PC-9 (cell line): ENCODE results near the gene AK9. TPM values are rescaled to one million over a fixed set of nuclear protein-coding genes. Genes with fewer than 3 reads are reported as not detected.
A peak's percentile ranks its signal among the peaks of the same experiment; 100 is the strongest.

Experiments used
- BruUV-seq: library from RNA; stranded (reverse); fragments of 400-500 nt; replicated peaks from 2 replicates; lab custom pipeline; 2021; lab: Mats Ljungman, UMichigan
- CTCF ChIA-PET: fragments of 300-600 bp; sonication (Branson Sonifier 250); formaldehyde crosslinking; loops from one replicate; lab custom pipeline; 2022; ENCODE audit warnings: antibody characterized with exemption; lab: Charles Lee
- POLR2A ChIA-PET: fragments of 300-600 bp; sonication (Branson Sonifier 250); formaldehyde crosslinking; loops from one replicate; lab custom pipeline; 2022; ENCODE audit warnings: antibody characterized with exemption; ENCODE audit not compliant: unreplicated experiment; lab: Charles Lee
- DNase-seq, 2 experiments: peaks; one replicate each; pipeline versions ENCODE4 v3.0.0 to v3.0.0-alpha.2; 2015 to 2022; ENCODE audit warnings: mixed read lengths in 1 of 2
- H2AFZ ChIP-seq: fragments of 200-600 bp; sonication (generic); 2 replicates; pipeline ENCODE4 v1.8.1; 2017; ENCODE audit warnings: antibody characterized with exemption
- H3F3A ChIP-seq: fragments of 200-600 bp; sonication (generic); 2 replicates; pipeline ENCODE4 v1.8.1; 2017; ENCODE audit warnings: antibody characterized with exemption, mild to moderate bottlenecking, low read depth; ENCODE audit not compliant: insufficient read depth
- H3K27ac ChIP-seq: fragments of 200-600 bp; sonication (generic); 2 replicates; pipeline ENCODE4 v1.6.1; 2016; ENCODE audit warnings: mixed run types
- H3K27me3 ChIP-seq: fragments of 200-600 bp; sonication (generic); 2 replicates; pipeline ENCODE4 v1.6.1; 2016; ENCODE audit warnings: low read depth, mixed run types; ENCODE audit not compliant: insufficient read depth
- H3K36me3 ChIP-seq: fragments of 200-600 bp; sonication (generic); 2 replicates; pipeline ENCODE4 v1.6.1; 2016; ENCODE audit warnings: low read depth, mixed run types
- H3K4me1 ChIP-seq: fragments of 200-600 bp; sonication (generic); replicated peaks from 2 replicates; pipeline ENCODE4 v1.6.1; 2016; ENCODE audit warnings: mixed run types; ENCODE audit not compliant: insufficient read depth
- H3K4me2 ChIP-seq: fragments of 200-600 bp; sonication (generic); 2 replicates; pipeline ENCODE4 v1.6.1; 2017; ENCODE audit warnings: mixed run types
- H3K4me3 ChIP-seq: fragments of 200-600 bp; sonication (generic); 2 replicates; pipeline ENCODE4 v1.6.1; 2016; ENCODE audit warnings: mixed run types
- H3K79me2 ChIP-seq: fragments of 200-600 bp; sonication (generic); 2 replicates; pipeline ENCODE4 v1.6.1; 2017; ENCODE audit warnings: low read depth, mixed run types
- H3K9me2 ChIP-seq: fragments of 200-600 bp; sonication (generic); 2 replicates; pipeline ENCODE4 v1.8.1; 2017; ENCODE audit warnings: mild to moderate bottlenecking; ENCODE audit not compliant: insufficient read depth
- H3K9me3 ChIP-seq: fragments of 200-600 bp; sonication (generic); 2 replicates; pipeline ENCODE4 v1.8.1; 2016; ENCODE audit warnings: low read depth; ENCODE audit not compliant: insufficient read depth
- H4K20me1 ChIP-seq: fragments of 200-600 bp; sonication (generic); 2 replicates; pipeline ENCODE4 v1.8.1; 2017; ENCODE audit not compliant: insufficient read depth
- EZH2 ChIP-seq: fragments of 200-600 bp; sonication (generic); IDR thresholded peaks from 2 replicates; pipeline ENCODE4 v1.8.0; 2017; ENCODE audit warnings: antibody characterized with exemption, low read depth
- intact Hi-C: fragments of 100-400 bp; cut with micrococcal nuclease; formaldehyde crosslinking; loops from one replicate; pipeline ENCODE4 v1.10.0; 2022; ENCODE audit not compliant: unreplicated experiment
- total RNA-seq: library from RNA; stranded (reverse); gene quantifications from 2 replicates; pipeline ENCODE4 v1.2.3, GENCODE V29; 2021
- TF ChIP-seq, protein P1 (sequence below): fragments of 200-600 bp; sonication (generic); conservative IDR thresholded peaks from 2 replicates; pipeline ENCODE4 v1.6.1; 2017; ENCODE audit warnings: mixed run types, antibody characterized with exemption, mild to moderate bottlenecking, moderate library complexity

Gene AK9
- total RNA-seq, 1 experiment from 2014 or later, result 7.4 TPM

DNA sequence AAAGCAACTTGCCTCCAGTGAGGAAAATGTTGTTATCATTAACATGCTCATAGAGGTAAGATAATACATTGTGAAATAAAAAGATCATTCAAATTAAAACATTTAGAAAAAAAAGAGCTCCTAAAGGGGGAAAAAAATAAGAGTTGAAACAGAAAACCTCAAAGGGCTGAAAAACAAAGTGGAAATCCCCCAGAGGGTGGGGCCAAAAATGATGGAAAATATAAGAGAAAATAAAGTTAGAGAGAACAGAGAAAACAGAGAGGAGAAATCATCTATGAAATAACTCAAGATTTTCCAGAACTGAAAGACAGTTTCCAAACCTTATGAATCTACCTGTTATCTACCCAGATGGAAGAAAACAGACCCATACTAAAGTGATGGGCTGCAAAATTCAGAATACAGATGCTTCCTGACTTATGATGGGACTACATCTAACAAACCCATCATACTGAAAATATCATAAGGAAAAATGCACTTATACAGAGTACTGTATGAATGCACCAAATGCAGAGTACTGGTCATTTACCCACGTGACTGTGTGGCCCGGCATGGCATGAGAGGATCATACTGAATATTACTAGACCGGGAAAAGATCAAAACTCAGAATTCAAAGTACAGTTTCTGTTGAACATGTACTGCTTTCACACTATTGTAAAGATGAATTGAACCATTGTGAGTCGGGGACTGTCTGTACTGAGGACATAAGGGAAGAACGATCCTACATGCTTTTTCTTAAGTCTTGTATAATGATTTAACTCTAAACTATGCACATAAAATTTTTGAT, 212.0 kb downstream of the AK9 start:
- POLR2A ChIA-PET, result no interaction called here
- Histone ChIP-seq H3K27ac (no peak overlapping the region), H3K27me3 (no peaks in the 10 kb centered on the region), H3K4me3 (peak overlapping the region; percentile 16), H4K20me1 (peaks cover 23% of the 10 kb centered on the region), H3K79me2 (peaks cover 71% of the 10 kb centered on the region), H3K36me3 (peaks cover 42% of the 10 kb centered on the region), H3F3A (peaks cover 6% of the 10 kb centered on the region; the same call in 1 of the 2 replicates), H3K9me2 (no peaks in the 10 kb centered on the region), H3K9me3 (no peaks in the 10 kb centered on the region), H2AFZ (no peak overlapping the region), H3K4me2 (peak overlapping the region; percentile 39), H3K4me1 (peaks cover 36% of the 10 kb centered on the region)
- TF ChIP-seq, protein P1, sequence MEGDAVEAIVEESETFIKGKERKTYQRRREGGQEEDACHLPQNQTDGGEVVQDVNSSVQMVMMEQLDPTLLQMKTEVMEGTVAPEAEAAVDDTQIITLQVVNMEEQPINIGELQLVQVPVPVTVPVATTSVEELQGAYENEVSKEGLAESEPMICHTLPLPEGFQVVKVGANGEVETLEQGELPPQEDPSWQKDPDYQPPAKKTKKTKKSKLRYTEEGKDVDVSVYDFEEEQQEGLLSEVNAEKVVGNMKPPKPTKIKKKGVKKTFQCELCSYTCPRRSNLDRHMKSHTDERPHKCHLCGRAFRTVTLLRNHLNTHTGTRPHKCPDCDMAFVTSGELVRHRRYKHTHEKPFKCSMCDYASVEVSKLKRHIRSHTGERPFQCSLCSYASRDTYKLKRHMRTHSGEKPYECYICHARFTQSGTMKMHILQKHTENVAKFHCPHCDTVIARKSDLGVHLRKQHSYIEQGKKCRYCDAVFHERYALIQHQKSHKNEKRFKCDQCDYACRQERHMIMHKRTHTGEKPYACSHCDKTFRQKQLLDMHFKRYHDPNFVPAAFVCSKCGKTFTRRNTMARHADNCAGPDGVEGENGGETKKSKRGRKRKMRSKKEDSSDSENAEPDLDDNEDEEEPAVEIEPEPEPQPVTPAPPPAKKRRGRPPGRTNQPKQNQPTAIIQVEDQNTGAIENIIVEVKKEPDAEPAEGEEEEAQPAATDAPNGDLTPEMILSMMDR, result no peak
- TF ChIP-seq EZH2, result no peak
- CTCF ChIA-PET, result no interaction called here
- BruUV-seq, result no TSS peak
- intact Hi-C loops, result no loop called here
- no peak for DNase-seq

DNA sequence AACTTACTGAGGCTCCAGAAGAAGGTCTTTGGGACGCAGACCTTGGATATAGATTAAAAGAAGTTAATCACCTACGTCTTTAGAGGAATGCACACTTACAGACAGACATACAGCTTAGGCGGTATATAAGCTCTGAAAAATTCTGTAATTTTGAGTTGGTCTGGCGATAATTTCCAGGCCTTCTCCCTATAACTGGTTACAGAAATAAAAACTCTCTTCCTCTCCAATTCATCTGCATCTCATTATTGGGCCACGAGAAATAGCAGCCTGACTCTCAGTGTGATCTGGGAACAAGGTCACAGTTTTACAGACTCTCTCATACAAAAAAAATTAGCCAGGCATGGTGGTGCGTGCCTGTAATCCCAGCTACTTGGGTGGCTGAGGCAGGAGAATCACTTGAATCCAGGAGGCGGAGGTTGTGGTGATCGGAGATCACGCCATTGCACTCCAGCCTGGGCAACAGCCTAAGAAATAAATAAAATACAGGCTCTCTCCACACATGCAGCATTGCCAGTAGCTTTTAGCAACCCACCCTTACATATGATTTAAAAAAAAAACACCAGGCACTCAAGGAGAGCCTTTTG, 212.7 kb downstream of the AK9 start:
- no TSS peak for BruUV-seq
- intact Hi-C loops, result no loop called here
- H3F3A ChIP-seq, result no peaks in the 10 kb centered on the region
- no peaks in the 10 kb centered on the region for H3K27me3 ChIP-seq
- ChIA-PET CTCF (no interaction called here), POLR2A (no interaction called here)
- TF ChIP-seq, protein P1, result no peak
- no peak for TF ChIP-seq EZH2
- peaks cover 23% of the 10 kb centered on the region for H4K20me1 ChIP-seq
- peaks cover 36% of the 10 kb centered on the region for H3K4me1 ChIP-seq
- H3K4me3 ChIP-seq, result no peak overlapping the region
- no peak overlapping the region for H3K27ac ChIP-seq
- no peak overlapping the region for H2AFZ ChIP-seq
- DNase-seq, result no peak
- peaks cover 49% of the 10 kb centered on the region for H3K36me3 ChIP-seq
- peak overlapping the region; percentile 39 for H3K4me2 ChIP-seq
- no peaks in the 10 kb centered on the region for H3K9me3 ChIP-seq
- H3K79me2 ChIP-seq, result peaks cover 71% of the 10 kb centered on the region
- no peaks in the 10 kb centered on the region for H3K9me2 ChIP-seq

DNA sequence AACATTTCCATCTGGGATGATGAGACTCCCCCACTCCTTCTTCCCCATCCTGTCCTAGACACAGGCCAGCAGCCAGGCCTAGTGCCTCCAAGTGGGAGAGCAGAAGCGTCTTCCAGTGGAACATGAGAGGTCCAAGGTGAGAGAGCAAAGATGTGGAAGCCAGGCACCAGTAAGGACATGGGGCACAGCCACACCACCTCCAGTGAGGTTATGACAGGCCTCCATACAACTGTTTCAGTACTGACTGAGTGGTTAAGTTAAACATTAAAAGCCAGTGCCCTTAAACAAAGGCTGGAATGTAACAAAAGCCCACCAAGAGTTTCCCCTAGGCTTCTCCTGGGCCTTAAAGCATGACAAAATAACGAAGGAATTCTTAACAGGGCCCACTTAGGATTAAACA, 213.3 kb downstream of the AK9 start:
- H3K79me2 ChIP-seq, result peaks cover 70% of the 10 kb centered on the region
- no peaks in the 10 kb centered on the region for H3K9me3 ChIP-seq
- H3K4me3 ChIP-seq, result no peak overlapping the region
- no peak for DNase-seq
- BruUV-seq, result no TSS peak
- CTCF ChIA-PET, result no interaction called here
- H3K4me1 ChIP-seq, result peaks cover 36% of the 10 kb centered on the region
- no peaks in the 10 kb centered on the region for H3K27me3 ChIP-seq
- no peaks in the 10 kb centered on the region for H3F3A ChIP-seq
- intact Hi-C loops, result no loop called here
- peak overlapping the region; percentile 39 for H3K4me2 ChIP-seq
- no peak overlapping the region for H2AFZ ChIP-seq
- no peaks in the 10 kb centered on the region for H3K9me2 ChIP-seq
- POLR2A ChIA-PET, result no interaction called here
- H3K36me3 ChIP-seq, result peaks cover 49% of the 10 kb centered on the region
- TF ChIP-seq, protein P1, result no peak
- TF ChIP-seq EZH2, result no peak
- H3K27ac ChIP-seq, result no peak overlapping the region
- H4K20me1 ChIP-seq, result peaks cover 23% of the 10 kb centered on the region
